CD4-positive, alpha-beta T cell treated with Interleukin-4 for 1 hour (primary cell): ENCODE measurements around the gene TTC31.

Source experiments
- DNase-seq, 2 donors: peaks; one replicate each; pipeline ENCODE4 v3.0.0-alpha.2; 2020 to 2022

The TTC31 gene

GRCh38 chr2:74505448-74506246, 22.8 kb downstream of the TTC31 start:
- DNase-seq = no peak

DNA sequence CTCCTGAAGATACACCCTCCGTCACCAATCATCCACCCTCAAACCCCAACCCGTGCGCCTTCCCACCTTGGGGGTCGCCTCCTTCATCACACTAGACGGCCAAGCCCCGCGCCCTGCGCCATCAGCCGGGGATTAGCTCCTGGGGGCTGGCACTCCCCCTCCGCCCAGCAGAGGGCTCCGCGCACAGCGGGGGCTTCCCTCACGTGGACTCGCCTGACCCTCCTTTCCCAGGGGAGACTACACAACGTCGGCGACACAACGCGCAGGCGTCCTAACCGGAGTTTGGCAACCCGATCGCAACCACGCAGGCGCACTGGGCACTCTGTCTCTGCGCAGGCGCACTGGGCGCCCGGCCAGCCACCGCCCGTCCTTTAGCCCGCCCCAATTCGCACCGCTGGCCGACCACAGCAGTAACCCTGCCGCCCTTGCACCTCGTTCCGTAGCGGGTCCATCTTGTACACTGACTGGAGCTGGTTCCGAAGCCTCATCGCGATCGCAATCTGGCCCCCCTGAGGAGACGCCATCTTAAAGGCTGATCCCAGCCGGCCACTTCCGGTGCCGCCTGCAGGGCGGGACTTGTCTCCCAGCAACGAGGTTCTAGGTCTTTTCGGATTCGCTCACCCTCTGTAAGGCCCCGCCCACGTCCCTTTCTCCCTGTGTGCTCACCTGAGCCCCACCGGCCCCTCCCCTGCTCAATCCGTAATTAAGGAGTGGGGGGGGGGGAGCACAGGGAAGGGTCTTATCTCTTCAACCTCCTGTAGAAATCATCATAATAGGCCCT, 24.5 kb downstream of the TTC31 start, which contains the start of gene PCGF1:
TSS of gene PCGF1 (minus strand) at position 551 of the 781 bp plus-strand sequence. CDS start at position 524, 27 bp downstream.
- peak; percentile 98 to 99 for DNase-seq

GRCh38 chr2:74507926-74508520, 25.1 kb downstream of the TTC31 start:
- DNase-seq = peak in 1 of 2 donors; percentile 18

- DNase-seq = no peak
Measured at GRCh38 chr2:74510272-74510671, 27.4 kb downstream of the TTC31 start.

GRCh38 chr2:74511104-74511989, 28.5 kb downstream of the TTC31 start:
- DNase-seq = no peak

DNA sequence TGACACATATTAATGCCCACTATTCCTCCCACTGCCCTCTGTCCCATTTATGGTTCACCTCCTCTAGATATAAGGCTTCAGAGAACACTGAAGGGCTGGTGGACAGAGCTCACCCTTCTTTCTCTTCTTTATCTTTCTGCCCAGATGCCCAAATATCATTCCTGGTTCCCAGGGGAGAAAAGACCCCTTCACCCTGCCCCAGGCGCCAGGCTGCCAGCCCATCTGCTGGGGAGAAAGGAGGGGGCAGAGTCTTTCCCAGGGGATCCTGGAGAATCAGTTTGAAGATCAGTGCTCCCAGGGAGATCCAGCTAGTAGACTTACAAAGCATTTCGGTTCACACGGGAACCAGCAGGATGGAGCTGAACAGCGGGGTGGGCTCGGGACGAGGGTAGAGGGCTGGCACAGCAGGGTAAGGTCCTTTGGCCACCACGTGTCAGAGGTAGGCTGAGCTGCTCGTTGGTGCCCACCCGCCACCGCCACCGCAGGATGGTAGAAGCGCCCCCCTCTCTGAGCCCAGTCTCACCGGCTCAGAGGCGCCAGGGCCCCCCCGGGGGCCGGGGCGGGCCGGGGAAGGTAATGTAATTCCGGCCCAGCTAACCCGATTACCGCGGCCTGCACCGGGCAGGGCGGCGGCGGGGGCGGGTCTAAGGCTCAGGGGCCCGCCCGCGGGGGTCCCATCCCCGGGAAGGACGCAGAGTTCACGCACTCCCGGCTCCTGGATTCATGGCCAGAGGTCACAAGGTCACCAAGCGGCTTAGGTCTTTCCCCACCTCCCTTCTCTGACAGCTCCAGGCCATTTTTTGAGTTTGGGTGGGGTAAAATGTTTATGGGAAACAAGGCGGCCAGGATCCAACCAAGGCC, 30.1 kb downstream of the TTC31 start:
- no peak for DNase-seq

DNA sequence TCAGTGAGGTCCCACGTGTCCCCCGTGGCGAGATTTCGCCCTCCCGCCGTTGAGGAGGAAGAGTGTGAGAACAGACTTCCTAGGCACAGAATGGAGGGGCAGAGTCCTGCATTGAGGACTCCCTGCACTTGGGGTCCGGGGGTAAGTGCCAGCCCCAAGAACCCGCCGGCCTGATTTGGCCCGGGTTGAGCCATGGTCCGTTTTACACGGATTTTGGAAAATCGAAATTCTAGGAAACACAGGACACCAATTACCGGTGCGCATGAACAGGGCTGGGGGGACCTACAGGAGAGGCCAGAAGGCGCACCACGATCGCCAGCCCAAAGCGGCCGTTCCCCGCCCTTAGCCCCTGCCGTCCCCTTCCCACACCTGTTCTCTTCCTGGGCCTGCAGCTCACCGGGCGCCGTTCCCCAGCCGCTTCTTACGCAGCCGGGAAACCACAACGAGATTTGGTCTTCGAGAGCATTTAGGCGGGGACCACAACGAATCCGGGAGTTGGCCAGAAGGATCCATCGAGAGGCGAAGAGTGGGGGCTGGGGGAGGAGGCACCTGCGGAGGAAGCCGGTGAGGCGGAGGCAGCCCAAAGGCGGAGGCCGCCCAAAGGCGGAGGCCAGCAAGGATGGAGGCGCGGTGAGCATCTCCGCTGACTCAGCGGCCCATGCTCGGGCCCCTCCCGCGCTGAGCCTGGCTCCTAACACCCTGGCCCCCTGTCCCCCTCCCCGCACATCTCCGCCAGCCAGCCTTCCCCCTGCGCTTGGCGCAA, 30.9 kb downstream of the TTC31 start:
- peak in 1 of 2 donors; percentile 34 for DNase-seq

DNA sequence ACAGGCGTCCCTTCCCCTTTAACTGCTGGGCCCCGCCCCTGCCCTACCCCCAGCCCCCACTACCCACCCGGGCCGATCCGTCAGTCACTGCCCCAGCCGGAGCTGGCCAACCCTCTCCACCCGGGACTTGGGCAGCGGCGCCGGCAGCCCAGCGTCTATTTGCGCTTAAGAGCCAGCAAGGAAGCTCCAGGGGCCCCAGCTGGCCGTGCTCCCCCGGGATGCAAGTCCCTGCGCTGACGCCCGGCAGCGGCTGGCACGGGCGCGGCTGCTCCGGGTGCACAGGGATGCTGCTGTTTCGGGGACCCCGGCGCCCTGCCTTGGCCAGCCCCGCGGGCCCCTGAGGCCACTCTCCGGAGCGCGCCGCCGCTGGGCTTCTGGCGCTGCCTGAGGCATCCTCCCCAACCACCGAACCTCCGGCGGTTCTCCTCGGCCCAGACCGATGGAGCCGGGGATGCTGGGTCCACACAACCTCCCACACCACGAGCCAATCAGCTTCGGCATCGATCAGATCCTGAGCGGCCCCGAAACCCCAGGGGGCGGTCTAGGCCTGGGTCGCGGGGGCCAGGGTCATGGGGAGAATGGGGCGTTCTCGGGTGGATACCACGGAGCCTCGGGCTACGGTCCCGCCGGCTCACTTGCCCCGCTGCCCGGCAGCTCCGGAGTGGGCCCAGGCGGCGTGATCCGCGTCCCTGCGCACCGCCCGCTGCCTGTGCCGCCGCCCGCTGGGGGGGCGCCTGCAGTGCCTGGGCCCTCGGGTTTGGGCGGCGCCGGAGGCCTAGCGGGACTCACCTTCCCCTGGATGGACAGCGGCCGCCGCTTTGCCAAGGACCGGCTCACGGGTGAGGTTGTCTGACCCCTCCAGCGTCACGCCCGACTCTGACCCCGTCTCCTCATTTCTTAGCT, 31.7 kb downstream of the TTC31 start, which contains the start of gene TLX2:
TSS of gene TLX2 (plus strand) at position 83 of the 903 bp plus-strand sequence. CDS start at position 440, 357 bp downstream.
- DNase-seq = no peak

GRCh38 chr2:74515271-74515980, 32.5 kb downstream of the TTC31 start:
- no peak for DNase-seq

- DNase-seq = peak; percentile 80
Measured at GRCh38 chr2:74515981-74516633, 33.2 kb downstream of the TTC31 start.

- no peak for DNase-seq
Measured at GRCh38 chr2:74516650-74517049, 33.8 kb downstream of the TTC31 start.

DNA sequence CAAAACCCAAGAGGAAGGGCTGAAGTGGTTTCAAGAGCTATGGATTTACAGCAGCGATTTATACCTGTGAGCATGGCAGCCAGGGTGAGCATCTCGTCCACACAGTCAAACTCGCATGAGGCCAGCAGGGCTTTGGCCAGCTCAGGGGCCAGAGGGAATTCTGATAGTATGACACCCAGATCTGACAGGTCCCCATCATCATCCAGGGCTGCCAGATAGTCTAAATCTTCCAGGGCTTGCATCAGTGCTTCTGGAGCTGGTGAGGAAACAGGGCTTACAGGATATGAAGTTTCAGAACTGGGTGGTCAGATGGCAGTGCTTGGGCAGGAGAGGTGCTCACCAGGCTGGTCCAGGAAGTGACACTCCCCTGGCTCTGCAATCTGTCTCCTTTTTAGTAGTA, 39.6 kb downstream of the TTC31 start:
- no peak for DNase-seq

DNA sequence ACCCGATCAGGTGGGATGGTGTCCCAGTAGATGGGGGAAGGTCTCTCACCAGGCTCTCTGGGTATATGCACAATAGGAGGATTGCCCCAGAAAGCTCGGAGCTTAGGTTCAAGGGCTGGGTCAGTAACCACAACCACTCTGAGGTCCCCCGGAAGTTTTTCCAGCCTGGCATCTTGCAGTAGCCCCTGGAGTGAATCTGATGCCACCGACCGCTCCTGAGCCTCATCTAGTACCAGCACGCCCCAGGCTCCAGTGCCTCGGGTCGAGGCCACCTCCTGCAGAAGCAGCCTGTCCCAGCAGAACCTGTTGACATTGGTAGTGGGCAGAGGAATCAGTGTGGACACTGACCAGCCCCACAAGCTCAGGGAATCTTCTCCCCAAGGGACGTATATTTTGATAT, 41.1 kb downstream of the TTC31 start:
- DNase-seq = no peak

GRCh38 chr2:74524955-74525716, 42.3 kb downstream of the TTC31 start:
- no peak for DNase-seq

DNA sequence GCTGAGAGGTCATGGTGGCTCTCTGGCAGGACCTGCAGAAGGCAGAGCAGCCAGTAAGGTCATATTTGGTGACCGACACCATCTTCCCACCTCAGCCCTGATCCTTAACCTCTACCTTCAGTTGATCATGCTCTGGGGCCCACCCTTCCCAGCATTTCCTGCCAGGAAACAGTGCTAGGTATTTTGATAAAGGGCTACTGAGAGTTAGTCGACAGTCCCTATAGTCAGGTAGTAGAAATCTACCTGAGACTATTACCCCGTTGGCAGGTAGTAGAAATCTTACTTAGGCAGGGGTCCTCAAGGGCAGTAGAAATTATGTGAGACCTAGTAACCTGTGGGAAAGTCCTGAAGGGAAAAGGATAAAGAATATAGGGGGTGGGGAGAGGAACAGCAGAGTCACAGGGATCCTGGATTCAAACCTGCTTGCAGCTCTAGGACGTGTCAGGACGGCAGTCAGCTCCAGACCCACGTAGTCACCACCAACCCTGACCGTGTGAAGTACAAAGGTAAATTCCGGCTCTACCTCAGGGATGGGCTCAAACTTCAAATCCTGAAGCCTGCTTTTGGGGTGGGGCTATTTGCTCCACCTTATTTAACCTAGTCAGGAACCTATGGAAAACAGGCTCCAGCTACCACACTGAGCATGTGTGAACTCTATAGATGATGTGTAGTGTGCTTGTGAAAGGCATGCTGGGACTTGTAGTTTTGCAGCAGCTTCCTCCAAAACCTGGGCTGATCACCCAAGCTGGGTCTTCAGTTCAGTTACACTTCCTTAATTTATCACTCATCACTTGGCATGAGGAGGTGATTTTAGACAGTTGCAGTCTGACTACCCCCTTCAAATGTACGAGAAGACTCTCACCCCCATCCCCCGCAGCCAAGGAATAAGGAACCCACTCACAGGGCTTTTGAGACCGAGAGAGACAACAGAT, 43.1 kb downstream of the TTC31 start, which contains the start of gene DQX1:
TSS of gene DQX1 (minus strand) at position 515 of the 932 bp plus-strand sequence. CDS start at position 13, 502 bp downstream.
- DNase-seq = peak; percentile 51 to 68

- no peak for DNase-seq
Measured at GRCh38 chr2:74526649-74527230, 43.9 kb downstream of the TTC31 start.
